HL-60 (cell line): ENCODE measurements around the gene MGAT4C.

Experiments
- GABPA ChIP-seq: IDR thresholded peaks from 2 replicates; pipeline ENCODE4 v1.6.1; 2012; ENCODE audit warnings: low read depth
- POLR2AphosphoS5 ChIP-seq: IDR thresholded peaks from 2 replicates; pipeline ENCODE4 v1.6.1; 2012; ENCODE audit warnings: low read depth
- SPI1 ChIP-seq: IDR thresholded peaks from 2 replicates; pipeline ENCODE4 v1.6.1; 2012; ENCODE audit warnings: low read depth, mild to moderate bottlenecking, borderline replicate concordance
- TF ChIP-seq, protein P1 (sequence below): IDR thresholded peaks from 2 replicates; pipeline ENCODE4 v1.6.1; 2012; ENCODE audit warnings: low read depth; ENCODE audit not compliant: insufficient replicate concordance
- TF ChIP-seq, protein P2 (sequence below): IDR thresholded peaks from one replicate; pipeline ENCODE4 v1.5.1; 2011; ENCODE audit warnings: low read length, control low read depth, inconsistent platforms; ENCODE audit not compliant: insufficient read depth

- TF ChIP-seq, protein P1, sequence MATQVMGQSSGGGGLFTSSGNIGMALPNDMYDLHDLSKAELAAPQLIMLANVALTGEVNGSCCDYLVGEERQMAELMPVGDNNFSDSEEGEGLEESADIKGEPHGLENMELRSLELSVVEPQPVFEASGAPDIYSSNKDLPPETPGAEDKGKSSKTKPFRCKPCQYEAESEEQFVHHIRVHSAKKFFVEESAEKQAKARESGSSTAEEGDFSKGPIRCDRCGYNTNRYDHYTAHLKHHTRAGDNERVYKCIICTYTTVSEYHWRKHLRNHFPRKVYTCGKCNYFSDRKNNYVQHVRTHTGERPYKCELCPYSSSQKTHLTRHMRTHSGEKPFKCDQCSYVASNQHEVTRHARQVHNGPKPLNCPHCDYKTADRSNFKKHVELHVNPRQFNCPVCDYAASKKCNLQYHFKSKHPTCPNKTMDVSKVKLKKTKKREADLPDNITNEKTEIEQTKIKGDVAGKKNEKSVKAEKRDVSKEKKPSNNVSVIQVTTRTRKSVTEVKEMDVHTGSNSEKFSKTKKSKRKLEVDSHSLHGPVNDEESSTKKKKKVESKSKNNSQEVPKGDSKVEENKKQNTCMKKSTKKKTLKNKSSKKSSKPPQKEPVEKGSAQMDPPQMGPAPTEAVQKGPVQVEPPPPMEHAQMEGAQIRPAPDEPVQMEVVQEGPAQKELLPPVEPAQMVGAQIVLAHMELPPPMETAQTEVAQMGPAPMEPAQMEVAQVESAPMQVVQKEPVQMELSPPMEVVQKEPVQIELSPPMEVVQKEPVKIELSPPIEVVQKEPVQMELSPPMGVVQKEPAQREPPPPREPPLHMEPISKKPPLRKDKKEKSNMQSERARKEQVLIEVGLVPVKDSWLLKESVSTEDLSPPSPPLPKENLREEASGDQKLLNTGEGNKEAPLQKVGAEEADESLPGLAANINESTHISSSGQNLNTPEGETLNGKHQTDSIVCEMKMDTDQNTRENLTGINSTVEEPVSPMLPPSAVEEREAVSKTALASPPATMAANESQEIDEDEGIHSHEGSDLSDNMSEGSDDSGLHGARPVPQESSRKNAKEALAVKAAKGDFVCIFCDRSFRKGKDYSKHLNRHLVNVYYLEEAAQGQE = no peak
- TF ChIP-seq, protein P2, sequence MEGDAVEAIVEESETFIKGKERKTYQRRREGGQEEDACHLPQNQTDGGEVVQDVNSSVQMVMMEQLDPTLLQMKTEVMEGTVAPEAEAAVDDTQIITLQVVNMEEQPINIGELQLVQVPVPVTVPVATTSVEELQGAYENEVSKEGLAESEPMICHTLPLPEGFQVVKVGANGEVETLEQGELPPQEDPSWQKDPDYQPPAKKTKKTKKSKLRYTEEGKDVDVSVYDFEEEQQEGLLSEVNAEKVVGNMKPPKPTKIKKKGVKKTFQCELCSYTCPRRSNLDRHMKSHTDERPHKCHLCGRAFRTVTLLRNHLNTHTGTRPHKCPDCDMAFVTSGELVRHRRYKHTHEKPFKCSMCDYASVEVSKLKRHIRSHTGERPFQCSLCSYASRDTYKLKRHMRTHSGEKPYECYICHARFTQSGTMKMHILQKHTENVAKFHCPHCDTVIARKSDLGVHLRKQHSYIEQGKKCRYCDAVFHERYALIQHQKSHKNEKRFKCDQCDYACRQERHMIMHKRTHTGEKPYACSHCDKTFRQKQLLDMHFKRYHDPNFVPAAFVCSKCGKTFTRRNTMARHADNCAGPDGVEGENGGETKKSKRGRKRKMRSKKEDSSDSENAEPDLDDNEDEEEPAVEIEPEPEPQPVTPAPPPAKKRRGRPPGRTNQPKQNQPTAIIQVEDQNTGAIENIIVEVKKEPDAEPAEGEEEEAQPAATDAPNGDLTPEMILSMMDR = no peak
- no peak for TF ChIP-seq SPI1
- no peak for TF ChIP-seq GABPA
- TF ChIP-seq POLR2AphosphoS5 = no peak
These were observed 29.7 kb downstream of the MGAT4C start for GRCh38 chr12:86226481-86226880.
